Right lung (tissue), 5 donors: ENCODE measurements around the gene THEM5. TPM values are rescaled to one million over a fixed set of nuclear protein-coding genes. Genes with fewer than 3 reads are reported as not detected.

Source experiments
- DNase-seq, 2 donors: peaks; one replicate each; pipeline ENCODE4 v3.0.0-alpha.2; 2013
- polyA plus RNA-seq, 5 donors: library from polyadenylated mRNA; unstranded; fragments of 120-200 nt; gene quantifications; one replicate each; pipeline versions ENCODE4 v1.2.1 to v1.2.3, GENCODE V29; 2013; ENCODE audit warnings: inconsistent platforms in 1 of 5, low replicate concordance in 1 of 5; ENCODE audit not compliant: insufficient read length in 5 of 5, insufficient read depth in 1 of 5

The THEM5 gene
- polyA plus RNA-seq, 5 donors, result 0.67 to 1.4 (median 1.1) TPM

DNA sequence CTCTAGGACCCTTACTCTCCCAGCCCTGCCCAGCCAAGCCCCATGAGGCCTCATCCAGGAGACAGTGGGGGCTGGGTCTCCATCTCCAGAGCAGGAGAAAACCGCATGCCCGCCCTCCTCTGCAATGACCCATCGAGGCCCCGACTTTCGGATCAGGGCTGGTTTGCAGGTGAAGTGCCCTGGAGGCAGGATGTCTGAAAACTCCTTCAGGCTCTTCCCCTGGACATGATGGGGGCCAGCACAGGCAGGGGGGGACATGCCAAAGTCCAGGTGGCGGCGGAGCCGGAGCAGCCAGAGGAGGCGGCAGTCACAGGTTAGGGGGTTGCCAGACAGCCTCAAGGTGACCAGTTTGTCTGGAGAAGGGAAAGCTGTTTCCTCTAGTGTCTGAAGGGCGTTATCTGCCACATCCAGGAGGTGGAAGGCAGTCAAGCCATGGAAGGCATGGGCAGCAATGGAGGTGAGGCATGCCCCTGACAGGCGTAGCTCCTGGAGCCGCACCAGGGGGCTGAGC lies 52.1 kb downstream of the THEM5 start:
- DNase-seq, result no peak

GRCh38 chr1:151800830-151801229 lies 52.7 kb downstream of the THEM5 start:
- no peak for DNase-seq

GRCh38 chr1:151799179-151800022 lies 54.1 kb downstream of the THEM5 start:
- DNase-seq, result no peak

DNA sequence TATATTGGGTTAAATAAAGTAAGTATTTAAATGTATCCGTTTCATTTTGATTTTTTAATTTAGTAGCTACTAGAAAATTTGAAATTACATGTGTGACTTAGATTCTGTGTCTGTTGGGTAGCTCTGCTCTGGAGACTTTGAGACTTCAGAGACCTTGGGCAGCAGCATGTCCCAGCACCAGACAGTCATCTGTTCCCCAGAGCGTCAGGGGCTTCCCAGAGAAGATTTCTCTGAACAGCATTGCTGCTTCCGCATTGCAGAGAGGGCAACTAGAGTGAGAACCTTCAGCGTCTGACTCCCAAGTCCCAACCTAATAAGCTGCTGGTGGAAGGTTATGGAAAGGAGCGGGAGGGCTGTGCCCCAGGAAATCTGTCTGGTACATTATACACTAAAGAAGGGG lies 54.9 kb downstream of the THEM5 start:
- no peak for DNase-seq

Other genes with a start within 250 kb of the THEM5 start
- 10 to 100 TPM; 17.7 to 26.2 (median 22.6) TPM for gene SNX27, start 241.7 kb downstream of the THEM5 start, polyA plus RNA-seq
- gene CELF3, start 136.9 kb downstream of the THEM5 start, polyA plus RNA-seq, result 1 to 10 TPM in 2 of 5 donors, under 1 TPM in 3; 0.62 to 1.3 (median 0.83) TPM
- gene RIIAD1, start 132.2 kb downstream of the THEM5 start, polyA plus RNA-seq, result 1 to 10 TPM in 4 of 5 donors, under 1 TPM in 1; 0.78 to 2.1 (median 1.7) TPM
- gene MRPL9, start 90.2 kb downstream of the THEM5 start, polyA plus RNA-seq, result 100 to 1,000 TPM; 104 to 125 (median 113) TPM
- 10 to 100 TPM in 4 of 5 donors, 1 to 10 TPM in 1; 9.9 to 13.5 (median 11.2) TPM for gene TDRKH, start 63.2 kb downstream of the THEM5 start, polyA plus RNA-seq
- gene LINGO4, start 48.3 kb downstream of the THEM5 start, polyA plus RNA-seq, result under 1 TPM in 4 of 5 donors, not detected in 1; 0.05 to 0.19 (median 0.11) TPM
- gene RORC, start 21.9 kb downstream of the THEM5 start, polyA plus RNA-seq, result 10 to 100 TPM in 3 of 5 donors, 1 to 10 TPM in 2; 6.6 to 11.2 (median 10.7) TPM
- under 1 TPM; 0.25 to 0.87 (median 0.35) TPM for gene C2CD4D, start 13.9 kb downstream of the THEM5 start, polyA plus RNA-seq
- gene THEM4, start 55.8 kb upstream of the THEM5 start, polyA plus RNA-seq, result 10 to 100 TPM; 27.7 to 38.1 (median 33.1) TPM
- 100 to 1,000 TPM; 395 to 598 (median 451) TPM for gene S100A10, start 140.1 kb upstream of the THEM5 start, polyA plus RNA-seq
- 100 to 1,000 TPM; 215 to 317 (median 226) TPM for gene S100A11, start 183.3 kb upstream of the THEM5 start, polyA plus RNA-seq
- not detected for gene TCHHL1, start 235.4 kb upstream of the THEM5 start, polyA plus RNA-seq